ENCODE measurements around the gene MXD3.

The MXD3 gene

DNA sequence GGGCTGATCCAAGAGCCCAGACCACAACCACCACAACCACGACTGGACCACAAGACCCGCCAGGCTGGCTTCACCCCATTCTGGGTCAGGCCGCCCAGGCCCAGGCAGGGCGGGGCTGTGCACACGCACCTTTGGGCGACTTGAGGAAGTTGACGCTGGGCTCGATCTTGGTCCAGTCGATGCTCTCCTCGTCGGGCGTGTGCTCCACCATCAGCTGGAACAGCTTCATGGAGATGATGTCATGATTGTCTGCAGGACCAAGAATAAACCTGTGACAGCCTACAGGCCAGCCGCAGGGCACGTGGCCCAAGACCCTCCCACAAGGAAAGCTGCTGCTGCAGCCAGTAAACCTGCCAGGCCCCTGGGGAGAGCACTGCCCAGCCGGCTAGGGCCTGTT, 22.5 kb upstream of the MXD3 start:
- TF ChIP-seq, protein P1, sequence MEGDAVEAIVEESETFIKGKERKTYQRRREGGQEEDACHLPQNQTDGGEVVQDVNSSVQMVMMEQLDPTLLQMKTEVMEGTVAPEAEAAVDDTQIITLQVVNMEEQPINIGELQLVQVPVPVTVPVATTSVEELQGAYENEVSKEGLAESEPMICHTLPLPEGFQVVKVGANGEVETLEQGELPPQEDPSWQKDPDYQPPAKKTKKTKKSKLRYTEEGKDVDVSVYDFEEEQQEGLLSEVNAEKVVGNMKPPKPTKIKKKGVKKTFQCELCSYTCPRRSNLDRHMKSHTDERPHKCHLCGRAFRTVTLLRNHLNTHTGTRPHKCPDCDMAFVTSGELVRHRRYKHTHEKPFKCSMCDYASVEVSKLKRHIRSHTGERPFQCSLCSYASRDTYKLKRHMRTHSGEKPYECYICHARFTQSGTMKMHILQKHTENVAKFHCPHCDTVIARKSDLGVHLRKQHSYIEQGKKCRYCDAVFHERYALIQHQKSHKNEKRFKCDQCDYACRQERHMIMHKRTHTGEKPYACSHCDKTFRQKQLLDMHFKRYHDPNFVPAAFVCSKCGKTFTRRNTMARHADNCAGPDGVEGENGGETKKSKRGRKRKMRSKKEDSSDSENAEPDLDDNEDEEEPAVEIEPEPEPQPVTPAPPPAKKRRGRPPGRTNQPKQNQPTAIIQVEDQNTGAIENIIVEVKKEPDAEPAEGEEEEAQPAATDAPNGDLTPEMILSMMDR (IDR thresholded peaks at IDR 0.05; ENCODE audit: insufficient read depth, missing control alignments), result no peak
- FAIRE-seq, result no peak
- DNase-seq (ENCODE audit: insufficient read length, low spot score), result no peak

DNA sequence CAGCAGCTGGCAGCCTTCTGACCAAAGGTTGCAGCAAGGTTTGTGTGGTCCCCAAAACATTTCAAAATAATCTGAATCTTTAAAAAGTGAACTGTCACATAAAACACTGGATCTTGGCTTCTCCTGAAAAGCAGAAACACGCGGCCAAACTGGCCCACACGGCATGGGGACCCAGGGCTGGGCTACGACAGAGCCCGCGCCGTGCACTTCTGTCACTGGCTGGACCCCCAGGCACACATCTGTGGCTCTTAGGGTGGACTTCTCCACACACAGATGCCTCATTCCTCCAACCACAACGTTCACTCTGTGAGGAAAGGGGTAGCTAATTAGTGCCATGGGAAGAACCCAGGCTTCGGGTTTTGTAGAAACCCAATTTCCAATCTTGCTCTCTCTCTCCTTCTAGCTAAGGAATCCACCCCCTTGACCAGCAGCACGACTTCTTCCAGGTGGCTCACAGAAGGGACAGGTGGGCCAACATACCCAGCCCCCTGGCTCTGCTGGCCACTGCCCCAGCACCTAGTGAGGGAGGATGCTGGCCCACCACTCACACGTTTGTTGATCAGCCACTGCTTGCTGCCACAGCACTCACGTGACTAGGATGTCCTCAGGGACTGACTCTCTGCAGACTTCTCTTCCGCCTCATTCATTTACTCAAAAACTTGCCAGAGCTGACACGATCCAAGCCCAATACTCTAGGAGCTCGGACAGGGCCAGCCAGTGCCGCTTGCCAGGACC, 21.9 kb upstream of the MXD3 start:
- FAIRE-seq, result no peak
- DNase-seq (ENCODE audit: insufficient read length, low spot score), result no peak
- TF ChIP-seq, protein P1 (IDR thresholded peaks at IDR 0.05; ENCODE audit: insufficient read depth, missing control alignments), result no peak

DNA sequence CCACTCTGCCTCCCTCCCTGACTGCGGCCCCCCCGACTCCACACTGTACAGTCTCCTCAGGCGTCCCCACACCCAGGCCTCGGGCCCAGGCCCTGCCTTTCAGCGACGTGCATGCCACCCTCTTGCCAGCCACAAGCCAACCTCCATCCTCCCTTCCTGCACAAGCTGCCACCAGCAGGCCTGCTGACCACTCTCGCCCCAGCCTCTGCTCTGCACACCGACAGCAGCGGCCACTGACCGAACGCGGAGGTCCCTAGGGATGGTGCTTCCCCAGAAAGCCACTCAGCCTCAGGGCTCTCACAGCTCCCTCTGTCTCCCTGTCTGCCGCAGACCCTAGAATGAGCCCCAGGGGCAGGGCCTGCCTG, 21.2 kb upstream of the MXD3 start:
- FAIRE-seq, result no peak
- DNase-seq (ENCODE audit: insufficient read length, low spot score), result no peak
- TF ChIP-seq, protein P1 (IDR thresholded peaks at IDR 0.05; ENCODE audit: insufficient read depth, missing control alignments), result no peak

DNA sequence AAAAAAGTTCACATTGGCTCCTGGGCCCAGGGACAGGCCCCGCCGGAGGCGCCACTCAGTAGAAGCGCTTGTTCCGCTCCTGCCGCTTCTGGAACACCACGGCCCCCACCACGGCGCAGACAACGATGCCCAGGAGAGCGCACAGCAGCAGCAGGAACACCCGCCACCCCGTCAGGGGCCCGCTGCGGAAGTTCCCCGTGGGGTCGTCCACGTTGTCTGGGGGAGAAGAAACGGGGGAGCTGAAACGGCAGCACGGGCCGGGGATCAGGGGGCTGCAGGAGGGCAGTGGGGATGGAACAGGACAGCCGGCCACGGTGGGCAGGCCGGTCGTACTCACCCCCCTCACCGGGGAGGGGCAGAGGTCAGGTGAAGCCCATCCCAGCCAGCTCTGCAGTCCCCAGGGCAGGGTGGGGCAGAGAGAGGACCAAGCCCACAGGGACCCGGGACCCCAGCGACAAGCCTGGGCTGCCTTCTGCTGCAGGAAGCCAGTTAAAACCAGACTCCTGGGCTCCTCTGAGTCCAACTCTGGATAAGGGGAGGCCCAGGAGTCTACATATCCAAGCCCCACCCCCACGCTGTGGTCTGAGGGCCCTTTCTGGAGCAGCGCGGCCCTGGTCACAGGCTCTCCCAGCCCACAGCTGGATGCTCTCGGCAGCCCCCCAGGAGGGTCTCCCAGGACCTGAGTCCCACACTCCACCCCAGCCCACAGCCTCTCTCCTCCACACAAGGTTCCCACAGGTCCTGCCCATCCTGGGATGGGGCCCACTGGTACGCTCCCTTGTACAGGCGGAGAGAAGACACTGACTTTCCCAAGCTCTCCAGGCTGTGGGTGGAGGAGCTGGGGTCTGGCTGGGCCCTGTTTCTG, 20.6 kb upstream of the MXD3 start:
- no peak for FAIRE-seq
- TF ChIP-seq, protein P1 (IDR thresholded peaks at IDR 0.05; ENCODE audit: insufficient read depth, missing control alignments), result no peak

DNA sequence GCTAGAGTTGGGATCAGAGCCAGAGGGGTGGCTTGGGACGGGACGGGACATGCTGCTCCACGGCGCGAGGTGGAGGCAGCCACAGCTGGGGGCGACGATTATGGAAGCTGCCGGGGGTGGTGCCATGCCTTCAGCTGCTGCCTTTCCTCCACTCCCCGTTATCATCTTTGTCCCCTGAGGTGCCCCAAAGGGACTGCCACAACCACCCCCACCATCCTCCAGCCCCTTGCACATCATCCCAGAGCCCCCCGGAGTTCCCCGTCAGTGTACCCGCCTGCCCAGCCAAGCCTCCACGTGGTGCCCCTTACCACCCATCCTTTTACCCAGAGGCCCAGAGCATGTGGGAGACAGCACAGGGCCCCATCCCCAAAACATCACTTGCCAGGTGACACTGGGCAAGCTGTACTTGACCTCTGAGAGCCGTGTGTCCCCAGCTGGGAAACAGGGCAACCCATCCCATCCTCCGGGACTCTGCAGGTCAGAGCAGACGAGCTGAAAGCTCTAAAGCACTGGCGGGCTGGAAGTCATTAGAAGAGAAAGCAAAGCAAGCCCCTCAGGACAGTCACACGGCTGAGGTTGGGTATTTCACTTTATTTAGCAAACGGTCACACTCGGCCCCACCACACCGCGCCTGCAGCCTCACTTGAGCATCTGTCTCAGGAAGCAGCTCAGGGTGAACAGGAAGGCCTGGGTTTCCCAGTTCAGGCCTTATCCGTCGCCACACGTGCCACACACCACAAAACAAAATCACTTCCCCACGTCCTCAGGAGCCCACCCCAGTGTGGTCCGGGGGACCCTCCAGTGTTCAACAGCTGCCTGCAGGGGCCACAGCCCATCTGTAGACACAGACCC, 19.5 kb upstream of the MXD3 start:
- DNase-seq (ENCODE audit: insufficient read length, low spot score) (no peak), FAIRE-seq (no peak)
- TF ChIP-seq, protein P1 (IDR thresholded peaks at IDR 0.05; ENCODE audit: insufficient read depth, missing control alignments), result no peak

More for the DNA sequence above, 20.6 kb upstream of the MXD3 start:
- no peak for DNase-seq (ENCODE audit: insufficient read length, low spot score)

DNA sequence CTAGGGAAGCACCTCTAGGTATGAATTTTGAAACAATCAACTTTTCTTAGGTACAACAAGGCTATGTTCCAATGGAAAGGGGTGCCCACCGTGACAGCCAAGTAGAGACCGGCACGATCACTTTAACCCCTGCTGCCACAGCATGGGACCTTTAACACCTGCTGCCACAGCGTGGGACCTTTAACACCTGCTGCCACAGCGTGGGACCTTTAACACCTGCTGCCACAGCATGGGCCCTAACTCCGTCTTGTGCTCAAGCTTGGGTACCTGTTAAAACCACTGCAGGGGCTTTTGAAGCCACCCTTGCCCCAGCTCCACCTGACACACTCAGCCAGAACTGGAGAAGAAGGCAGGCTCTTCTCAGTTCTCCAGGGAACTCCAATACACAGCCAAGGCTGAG, 18.2 kb upstream of the MXD3 start:
- FAIRE-seq (no peak), DNase-seq (ENCODE audit: insufficient read length, low spot score) (no peak)
- TF ChIP-seq, protein P1 (IDR thresholded peaks at IDR 0.05; ENCODE audit: insufficient read depth, missing control alignments), result no peak
